IMR-90 (cell line): ENCODE results near the gene SHISA6. TPM values are rescaled to one million over a fixed set of nuclear protein-coding genes. Genes with fewer than 3 reads are reported as not detected.

Experiments
- ATAC-seq: fragments of 200-7000 bp; cut with Tn5 transposase; 2 replicates; pipeline ENCODE4 v1.9.1; 2020; ENCODE audit warnings: low read depth, mild to moderate bottlenecking, moderate library complexity
- BruUV-seq: library from RNA; stranded (reverse); fragments of 400-500 nt; replicated peaks from 2 replicates; lab custom pipeline; 2021; lab: Mats Ljungman, UMichigan
- CTCF ChIA-PET: fragments of 300-600 bp; formaldehyde crosslinking; extraction: SDS; loops from one replicate; lab custom pipeline; 2021; ENCODE audit warnings: antibody characterized with exemption; lab: Yijun Ruan, JAX
- POLR2A ChIA-PET: fragments of 300-600 bp; sonication (Branson Sonifier 250); formaldehyde crosslinking; loops from one replicate; lab custom pipeline; 2022; ENCODE audit warnings: antibody characterized with exemption; ENCODE audit not compliant: unreplicated experiment; lab: Charles Lee
- DNase-seq: peaks from one replicate; pipeline ENCODE4 v3.0.0; 2013
- H2AFZ ChIP-seq: replicated peaks from 2 replicates; pipeline ENCODE3; 2013; ENCODE audit warnings: low read length, mild to moderate bottlenecking; ENCODE audit not compliant: poor library complexity
- H2AK5ac ChIP-seq: 2 replicates; pipeline ENCODE4 v1.6.1; 2013; ENCODE audit warnings: low read depth, low read length, inconsistent platforms
- H2AK9ac ChIP-seq: replicated peaks from 2 replicates; pipeline ENCODE3; 2013; ENCODE audit warnings: mild to moderate bottlenecking, low read depth, low read length, moderate library complexity; ENCODE audit not compliant: poor library complexity
- H2BK120ac ChIP-seq: 2 replicates; pipeline ENCODE4 v1.6.1; 2013; ENCODE audit warnings: low read depth, low read length, inconsistent platforms
- H2BK15ac ChIP-seq: 3 replicates; pipeline ENCODE4 v1.6.1; 2013; ENCODE audit warnings: low read depth, low read length, inconsistent platforms
- H2BK20ac ChIP-seq: 2 replicates; pipeline ENCODE4 v1.6.1; 2013; ENCODE audit warnings: low read depth, mild to moderate bottlenecking, inconsistent platforms, low read length, moderate library complexity
- H2BK5ac ChIP-seq: 2 replicates; pipeline ENCODE4 v1.6.1; 2013; ENCODE audit warnings: mild to moderate bottlenecking, low read depth, low read length, inconsistent platforms; ENCODE audit not compliant: poor library complexity, severe bottlenecking
- H3K14ac ChIP-seq: replicated peaks from 2 replicates; pipeline ENCODE4 v1.6.1; 2013; ENCODE audit warnings: low read depth, low read length, inconsistent platforms
- H3K18ac ChIP-seq: 2 replicates; pipeline ENCODE4 v1.6.1; 2013; ENCODE audit warnings: low read depth, low read length, control low read depth
- H3K23ac ChIP-seq: 2 replicates; pipeline ENCODE4 v1.6.1; 2013; ENCODE audit warnings: low read depth, low read length, inconsistent platforms
- H3K27ac ChIP-seq: 2 replicates; pipeline ENCODE4 v1.5.1; 2013; ENCODE audit warnings: mild to moderate bottlenecking, control low read depth, low read length; ENCODE audit not compliant: insufficient read depth
- H3K27me3 ChIP-seq: 2 replicates; pipeline ENCODE4 v1.6.1; 2013; ENCODE audit warnings: low read length; ENCODE audit not compliant: control insufficient read depth, insufficient read depth
- H3K36me3 ChIP-seq: 2 replicates; pipeline ENCODE4 v1.6.1; 2013; ENCODE audit warnings: low read length, mixed read lengths; ENCODE audit not compliant: control insufficient read depth, insufficient read depth
- H3K4ac ChIP-seq: 2 replicates; pipeline ENCODE4 v1.6.1; 2013; ENCODE audit warnings: low read depth, low read length, inconsistent platforms
- H3K4me1 ChIP-seq: 2 replicates; pipeline ENCODE4 v1.6.1; 2013; ENCODE audit warnings: low read length, mixed read lengths; ENCODE audit not compliant: control insufficient read depth, insufficient read depth
- H3K4me2 ChIP-seq: 2 replicates; pipeline ENCODE4 v1.6.1; 2013; ENCODE audit warnings: low read depth, mild to moderate bottlenecking, control low read depth, low read length, moderate library complexity
- H3K4me3 ChIP-seq: 2 replicates; pipeline ENCODE4 v1.5.1; 2013; ENCODE audit warnings: low read depth, mild to moderate bottlenecking, control low read depth, low read length, moderate library complexity; ENCODE audit not compliant: insufficient read depth
- H3K56ac ChIP-seq: 2 replicates; pipeline ENCODE4 v1.6.1; 2013; ENCODE audit warnings: low read length, inconsistent platforms; ENCODE audit not compliant: insufficient read depth; ENCODE audit errors: extremely low read depth
- H3K79me1 ChIP-seq, 2 experiments: 2 replicates each; pipeline ENCODE4 v1.6.1; 2013; ENCODE audit warnings: low read length in 2 of 2, inconsistent platforms in 1 of 2, low read depth in 1 of 2
- H3K9ac ChIP-seq: 2 replicates; pipeline ENCODE4 v1.6.1; 2013; ENCODE audit warnings: low read depth, low read length, control low read depth
- H3K9me1 ChIP-seq: 2 replicates; pipeline ENCODE4 v1.6.1; 2013; ENCODE audit warnings: low read length, inconsistent platforms; ENCODE audit not compliant: insufficient read depth
- H3K9me3 ChIP-seq: 2 replicates; pipeline ENCODE4 v1.6.1; 2013; ENCODE audit warnings: low read length; ENCODE audit not compliant: control insufficient read depth, insufficient read depth
- H4K20me1 ChIP-seq: 2 replicates; pipeline ENCODE4 v1.6.1; 2013; ENCODE audit warnings: low read length, inconsistent platforms; ENCODE audit not compliant: insufficient read depth
- H4K5ac ChIP-seq: 2 replicates; pipeline ENCODE4 v1.6.1; 2013; ENCODE audit warnings: mild to moderate bottlenecking, low read depth, low read length, control low read depth
- H4K8ac ChIP-seq, 2 experiments: 2 replicates each; pipeline ENCODE4 v1.6.1; 2013; ENCODE audit warnings: low read depth in 2 of 2, low read length in 2 of 2, control low read depth in 1 of 2, inconsistent platforms in 1 of 2
- H4K91ac ChIP-seq: 2 replicates; pipeline ENCODE4 v1.6.1; 2013; ENCODE audit warnings: low read depth, low read length, inconsistent platforms; ENCODE audit not compliant: insufficient read depth
- BHLHE40 ChIP-seq: fragments of 150-350 bp; IDR thresholded peaks from 2 replicates; pipeline ENCODE4 v1.6.1; 2016; ENCODE audit warnings: mild to moderate bottlenecking, low read depth, low read length
- CEBPB ChIP-seq: IDR thresholded peaks from 2 replicates; pipeline ENCODE4 v1.6.1; 2012; ENCODE audit warnings: low read depth, low read length, improper control_type of control experiment
- MAFK ChIP-seq: IDR thresholded peaks from 2 replicates; pipeline ENCODE4 v1.6.1; 2012; ENCODE audit warnings: low read depth, low read length, improper control_type of control experiment
- MAZ ChIP-seq: IDR thresholded peaks from 2 replicates; pipeline ENCODE4 v1.6.1; 2012; ENCODE audit warnings: low read depth, mild to moderate bottlenecking, low read length, improper control_type of control experiment, moderate library complexity, borderline replicate concordance
- MXI1 ChIP-seq: IDR thresholded peaks from 2 replicates; pipeline ENCODE4 v1.6.1; 2012; ENCODE audit warnings: low read depth, mild to moderate bottlenecking, low read length, moderate library complexity, borderline replicate concordance
- NFE2L2 ChIP-seq: fragments of 150-350 bp; IDR thresholded peaks from 2 replicates; pipeline ENCODE4 v1.6.1; 2016; ENCODE audit warnings: low read depth, mild to moderate bottlenecking, low read length
- POLR2A ChIP-seq: IDR thresholded peaks from 2 replicates; pipeline ENCODE4 v1.6.1; 2012; ENCODE audit warnings: mild to moderate bottlenecking, low read depth, low read length
- RAD21 ChIP-seq: IDR thresholded peaks from 2 replicates; pipeline ENCODE4 v1.6.1; 2012; ENCODE audit warnings: low read length, improper control_type of control experiment
- RCOR1 ChIP-seq: IDR thresholded peaks from 2 replicates; pipeline ENCODE4 v1.6.1; 2012; ENCODE audit warnings: mild to moderate bottlenecking, low read length, improper control_type of control experiment; ENCODE audit not compliant: insufficient replicate concordance
- RFX5 ChIP-seq: IDR thresholded peaks from 2 replicates; pipeline ENCODE4 v1.8.0; 2012; ENCODE audit warnings: low read depth, mild to moderate bottlenecking, low read length, moderate library complexity
- WGBS, 2 experiments: methylation state at CpG; one replicate each; pipeline versions ENCODE4 v1.1.5 to v1.1.7; 2013; ENCODE audit warnings: missing lambda C conversion rate in 2 of 2; ENCODE audit not compliant: insufficient read length in 1 of 2; ENCODE audit errors: extremely low coverage in 2 of 2; 5-methylcytosine and 5-hydroxymethylcytosine counted together
- dilution Hi-C: fragments of 300-500 bp; cut with HindIII; formaldehyde crosslinking; loops from one replicate; pipeline ENCODE4 v1.14.3; 2018; ENCODE audit warnings: low sequenced_read_pairs; ENCODE audit not compliant: unreplicated experiment
- in situ Hi-C: fragments of 300-500 bp; cut with MboI; formaldehyde crosslinking; loops from 3 replicates; pipeline ENCODE4 v1.14.3; 2019; ENCODE audit warnings: low sequenced_read_pairs, inconsistent platforms, mixed read lengths
- intact Hi-C: fragments of 100-400 bp; cut with micrococcal nuclease; formaldehyde crosslinking; loops from 2 replicates; pipeline ENCODE4 v1.10.0; 2022
- polyA plus RNA-seq, 3 experiments: library from polyadenylated mRNA; depleted of rRNA; stranded (reverse); fragments of >200 nt; gene quantifications; 2 replicates each; pipeline ENCODE4 v1.2.3, GENCODE V29; 2012; ENCODE audit warnings: low replicate concordance in 1 of 3
- total RNA-seq: library from RNA; depleted of rRNA; stranded (reverse); fragments of >200 nt; gene quantifications from 2 replicates; pipeline ENCODE4 v1.2.3, GENCODE V29; 2012
- TF ChIP-seq, protein P1 (sequence below): conservative IDR thresholded peaks from 2 replicates; pipeline ENCODE4 v1.5.1; 2012; ENCODE audit warnings: mild to moderate bottlenecking, low read depth, low read length, improper control_type of control experiment
- TF ChIP-seq, protein P2 (sequence below): fragments of 150-350 bp; IDR thresholded peaks from 2 replicates; pipeline ENCODE4 v1.6.1; 2017; ENCODE audit warnings: mild to moderate bottlenecking, antibody characterized with exemption, low read length, low read depth
- TF ChIP-seq, protein P3 (sequence below): fragments of 150-350 bp; IDR thresholded peaks from 2 replicates; pipeline ENCODE4 v1.6.1; 2016; ENCODE audit warnings: low read depth, mild to moderate bottlenecking, low read length, moderate library complexity, borderline replicate concordance

The SHISA6 gene
- total and polyA plus RNA-seq, 2 of the 4 experiments (the other 2 are of a cell fraction), result not detected

DNA sequence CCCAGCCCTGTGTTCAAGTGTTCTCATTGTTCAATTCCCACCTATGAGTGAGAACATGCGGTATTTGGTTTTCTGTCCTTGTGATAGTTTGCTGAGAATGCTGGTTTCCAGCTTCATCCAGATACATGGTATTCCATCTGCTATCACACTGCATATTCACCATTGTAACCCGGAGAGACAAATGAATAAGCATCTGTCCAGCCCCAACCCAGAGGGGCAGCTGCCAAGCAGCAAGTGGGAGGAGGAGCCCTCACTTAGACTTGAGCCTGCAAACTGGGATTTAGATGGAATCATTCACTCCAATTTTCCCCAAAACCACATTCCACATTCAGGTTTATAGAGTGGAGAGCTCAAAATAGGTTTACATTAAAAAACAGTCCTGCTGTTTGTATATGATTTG, 41.6 kb downstream of the SHISA6 start:
- peaks cover 21% of the 10 kb centered on the region for H3K9me3 ChIP-seq
- TF ChIP-seq MXI1 (no peak), RAD21 (no peak), BHLHE40 (no peak), MAFK (no peak), RFX5 (no peak), RCOR1 (no peak), CEBPB (no peak), POLR2A (no peak), NFE2L2 (no peak), MAZ (no peak)
- TF ChIP-seq, protein P1, sequence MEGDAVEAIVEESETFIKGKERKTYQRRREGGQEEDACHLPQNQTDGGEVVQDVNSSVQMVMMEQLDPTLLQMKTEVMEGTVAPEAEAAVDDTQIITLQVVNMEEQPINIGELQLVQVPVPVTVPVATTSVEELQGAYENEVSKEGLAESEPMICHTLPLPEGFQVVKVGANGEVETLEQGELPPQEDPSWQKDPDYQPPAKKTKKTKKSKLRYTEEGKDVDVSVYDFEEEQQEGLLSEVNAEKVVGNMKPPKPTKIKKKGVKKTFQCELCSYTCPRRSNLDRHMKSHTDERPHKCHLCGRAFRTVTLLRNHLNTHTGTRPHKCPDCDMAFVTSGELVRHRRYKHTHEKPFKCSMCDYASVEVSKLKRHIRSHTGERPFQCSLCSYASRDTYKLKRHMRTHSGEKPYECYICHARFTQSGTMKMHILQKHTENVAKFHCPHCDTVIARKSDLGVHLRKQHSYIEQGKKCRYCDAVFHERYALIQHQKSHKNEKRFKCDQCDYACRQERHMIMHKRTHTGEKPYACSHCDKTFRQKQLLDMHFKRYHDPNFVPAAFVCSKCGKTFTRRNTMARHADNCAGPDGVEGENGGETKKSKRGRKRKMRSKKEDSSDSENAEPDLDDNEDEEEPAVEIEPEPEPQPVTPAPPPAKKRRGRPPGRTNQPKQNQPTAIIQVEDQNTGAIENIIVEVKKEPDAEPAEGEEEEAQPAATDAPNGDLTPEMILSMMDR, result no peak
- TF ChIP-seq, protein P2, sequence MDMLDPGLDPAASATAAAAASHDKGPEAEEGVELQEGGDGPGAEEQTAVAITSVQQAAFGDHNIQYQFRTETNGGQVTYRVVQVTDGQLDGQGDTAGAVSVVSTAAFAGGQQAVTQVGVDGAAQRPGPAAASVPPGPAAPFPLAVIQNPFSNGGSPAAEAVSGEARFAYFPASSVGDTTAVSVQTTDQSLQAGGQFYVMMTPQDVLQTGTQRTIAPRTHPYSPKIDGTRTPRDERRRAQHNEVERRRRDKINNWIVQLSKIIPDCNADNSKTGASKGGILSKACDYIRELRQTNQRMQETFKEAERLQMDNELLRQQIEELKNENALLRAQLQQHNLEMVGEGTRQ, result no peak
- TF ChIP-seq, protein P3, sequence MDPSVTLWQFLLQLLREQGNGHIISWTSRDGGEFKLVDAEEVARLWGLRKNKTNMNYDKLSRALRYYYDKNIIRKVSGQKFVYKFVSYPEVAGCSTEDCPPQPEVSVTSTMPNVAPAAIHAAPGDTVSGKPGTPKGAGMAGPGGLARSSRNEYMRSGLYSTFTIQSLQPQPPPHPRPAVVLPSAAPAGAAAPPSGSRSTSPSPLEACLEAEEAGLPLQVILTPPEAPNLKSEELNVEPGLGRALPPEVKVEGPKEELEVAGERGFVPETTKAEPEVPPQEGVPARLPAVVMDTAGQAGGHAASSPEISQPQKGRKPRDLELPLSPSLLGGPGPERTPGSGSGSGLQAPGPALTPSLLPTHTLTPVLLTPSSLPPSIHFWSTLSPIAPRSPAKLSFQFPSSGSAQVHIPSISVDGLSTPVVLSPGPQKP, result no peak
- ChIA-PET POLR2A (no interaction called here), CTCF (no interaction called here)
- no peak for ATAC-seq
- in situ Hi-C loops (no loop called here), intact Hi-C loops (no loop called here), dilution Hi-C loops (no loop called here)
- H3K9ac ChIP-seq, result no peak overlapping the region
- no peak overlapping the region for H3K23ac ChIP-seq
- WGBS, 2 experiments, result no CpG with 5 or more reads among the region's 2 CpGs
- no peak overlapping the region for H2BK15ac ChIP-seq
- H3K56ac ChIP-seq, result no peak overlapping the region
- no peak for DNase-seq
- H2BK120ac ChIP-seq, result no peak overlapping the region
- no peak overlapping the region for H2AK5ac ChIP-seq
- no peak overlapping the region for H4K5ac ChIP-seq
- H3K9me1 ChIP-seq, result no peaks in the 10 kb centered on the region
- no peak overlapping the region for H4K91ac ChIP-seq
- no peaks in the 10 kb centered on the region for H3K4me1 ChIP-seq
- no peak overlapping the region for H3K14ac ChIP-seq
- BruUV-seq, result no TSS peak
- no peaks in the 10 kb centered on the region for H3K79me1 ChIP-seq
- H2BK5ac ChIP-seq, result no peak overlapping the region
- no peak overlapping the region for H3K27ac ChIP-seq
- no peak overlapping the region for H3K4ac ChIP-seq
- H3K36me3 ChIP-seq, result no peaks in the 10 kb centered on the region
- H3K4me3 ChIP-seq, result no peak overlapping the region
- no peak overlapping the region for H4K8ac ChIP-seq
- H3K18ac ChIP-seq, result no peak overlapping the region
- H2AK9ac ChIP-seq, result no peak overlapping the region
- no peak overlapping the region for H2BK20ac ChIP-seq
- H4K20me1 ChIP-seq, result no peaks in the 10 kb centered on the region
- no peaks in the 10 kb centered on the region for H3K27me3 ChIP-seq
- no peak overlapping the region for H2AFZ ChIP-seq
- H3K4me2 ChIP-seq, result no peak overlapping the region
